SK-N-SH (cell line): ENCODE results near the gene NMNAT2. TPM values are rescaled to one million over a fixed set of nuclear protein-coding genes. Genes with fewer than 3 reads are reported as not detected.

Experiments used
- CTCF ChIA-PET: fragments of 300-600, 350-600 bp; formaldehyde crosslinking; extraction: SDS; loops from one replicate; lab custom pipeline; 2021; lab: Yijun Ruan, JAX
- POLR2A ChIA-PET: fragments of 350-600 bp; sonication (Branson Sonifier 250); formaldehyde crosslinking; extraction: SDS; loops from one replicate; lab custom pipeline; 2020; ENCODE audit warnings: antibody characterized with exemption, inconsistent platforms; lab: Yijun Ruan, JAX
- DNase-seq: peaks from one replicate; pipeline ENCODE4 v3.0.0; 2012
- H2AFZ ChIP-seq: fragments of 200-600 bp; sonication (generic); 2 replicates; pipeline ENCODE4 v1.8.1; 2016; ENCODE audit warnings: antibody characterized with exemption, mild to moderate bottlenecking, low read depth
- H3F3A ChIP-seq: fragments of 200-600 bp; sonication (generic); replicated peaks from 2 replicates; pipeline ENCODE3; 2016; ENCODE audit warnings: antibody characterized with exemption, mild to moderate bottlenecking; ENCODE audit not compliant: insufficient read depth
- H3K27ac ChIP-seq, 2 experiments: fragments of 200-500 bp in 1 of 2; fragments of 200-600 bp in 1 of 2; sonication (Bioruptor generic) in 1 of 2; sonication (generic), shearing (Covaris generic) in 1 of 2; 2 replicates each; pipeline versions ENCODE4 v1.5.1 to v1.6.1; 2014 to 2016; ENCODE audit warnings: low read depth in 2 of 2, inconsistent platforms in 1 of 2, low read length in 1 of 2, mild to moderate bottlenecking in 1 of 2, mixed read lengths in 1 of 2
- H3K27me3 ChIP-seq: fragments of 200-600 bp; sonication (generic), shearing (Covaris generic); 2 replicates; pipeline ENCODE4 v1.6.1; 2016; ENCODE audit warnings: mixed run types; ENCODE audit not compliant: insufficient read depth
- H3K36me3 ChIP-seq, 2 experiments: fragments of 200-500 bp in 1 of 2; fragments of 200-600 bp in 1 of 2; sonication (Bioruptor generic) in 1 of 2; sonication (generic) in 1 of 2; replicated peaks in 1 of 2; 2 replicates each; pipeline versions ENCODE3 to v1.5.1; 2014 to 2016; ENCODE audit warnings: low read length in 1 of 2, mild to moderate bottlenecking in 1 of 2; ENCODE audit not compliant: insufficient read depth in 2 of 2, control insufficient read depth in 1 of 2
- H3K4me1 ChIP-seq, 2 experiments: fragments of 200-500 bp in 1 of 2; fragments of 200-600 bp in 1 of 2; sonication (Bioruptor generic) in 1 of 2; sonication (generic), shearing (Covaris generic) in 1 of 2; 2 replicates each; pipeline versions ENCODE4 v1.5.1 to v1.6.1; 2014 to 2016; ENCODE audit warnings: low read depth in 1 of 2, low read length in 1 of 2, mixed run types in 1 of 2; ENCODE audit not compliant: insufficient read depth in 2 of 2, control insufficient read depth in 1 of 2
- H3K4me2 ChIP-seq: fragments of 200-600 bp; sonication (generic), shearing (Covaris generic); 2 replicates; pipeline ENCODE4 v1.6.1; 2017; ENCODE audit warnings: mixed run types
- H3K4me3 ChIP-seq, 2 experiments: fragments of 200-500 bp in 1 of 2; fragments of 200-600 bp in 1 of 2; sonication (Bioruptor generic) in 1 of 2; sonication (generic), shearing (Covaris generic) in 1 of 2; 2 replicates each; pipeline versions ENCODE4 v1.5.1 to v1.8.1; 2014 to 2016; ENCODE audit warnings: low read depth in 2 of 2, inconsistent platforms in 1 of 2, low read length in 1 of 2, mild to moderate bottlenecking in 1 of 2, mixed read lengths in 1 of 2, moderate library complexity in 1 of 2
- H3K79me2 ChIP-seq: fragments of 200-600 bp; sonication (generic); 2 replicates; pipeline ENCODE4 v1.8.1; 2017; ENCODE audit warnings: mild to moderate bottlenecking; ENCODE audit not compliant: insufficient read depth
- H3K9ac ChIP-seq: fragments of 200-600 bp; sonication (generic); 2 replicates; pipeline ENCODE4 v1.6.1; 2017; ENCODE audit warnings: mixed run types
- H3K9me2 ChIP-seq: fragments of 200-600 bp; sonication (generic); 2 replicates; pipeline ENCODE4 v1.6.1; 2017; ENCODE audit warnings: mixed run types
- H3K9me3 ChIP-seq: fragments of 200-600 bp; sonication (generic); 2 replicates; pipeline ENCODE4 v1.6.1; 2017; ENCODE audit warnings: mixed run types, mild to moderate bottlenecking, moderate library complexity
- H4K20me1 ChIP-seq: fragments of 200-600 bp; sonication (generic); 2 replicates; pipeline ENCODE4 v1.6.1; 2017; ENCODE audit warnings: mild to moderate bottlenecking, mixed run types; ENCODE audit not compliant: insufficient read depth
- CHD2 ChIP-seq: fragments of 150-350 bp; IDR thresholded peaks from 2 replicates; pipeline ENCODE4 v1.6.1; 2018; ENCODE audit warnings: low read length; ENCODE audit not compliant: partially characterized antibody
- EZH2phosphoT487 ChIP-seq: fragments of 200-600 bp; sonication (generic); IDR thresholded peaks from 2 replicates; pipeline ENCODE4 v1.6.1; 2017; ENCODE audit warnings: low read depth, mixed run types, mild to moderate bottlenecking, antibody characterized with exemption, moderate library complexity, borderline replicate concordance
- FOSL2 ChIP-seq: IDR thresholded peaks from 2 replicates; pipeline ENCODE4 v1.4.0; 2012; ENCODE audit warnings: low read depth, mild to moderate bottlenecking, moderate library complexity, borderline replicate concordance
- FOXJ3 ChIP-seq: sonication (generic); formaldehyde crosslinking; IDR thresholded peaks from 2 replicates; pipeline ENCODE4 v1.5.1; 2020; ENCODE audit warnings: mild to moderate bottlenecking, missing genetic modification reagents
- FOXM1 ChIP-seq: IDR thresholded peaks from 2 replicates; pipeline ENCODE4 v1.4.0; 2012; ENCODE audit warnings: low read depth, mild to moderate bottlenecking
- GABPA ChIP-seq: IDR thresholded peaks from 2 replicates; pipeline ENCODE4 v1.4.0; 2012; ENCODE audit warnings: low read depth, mild to moderate bottlenecking
- IRF3 ChIP-seq: fragments of 150-350 bp; IDR thresholded peaks from 2 replicates; pipeline ENCODE4 v1.6.1; 2016; ENCODE audit warnings: mild to moderate bottlenecking, low read depth, low read length
- JUND ChIP-seq: IDR thresholded peaks from 2 replicates; pipeline ENCODE4 v1.4.0; 2012
- MAX ChIP-seq: IDR thresholded peaks from 2 replicates; pipeline ENCODE4 v1.4.0; 2012; ENCODE audit warnings: low read depth
- MXI1 ChIP-seq: IDR thresholded peaks from 2 replicates; pipeline ENCODE4 v1.6.1; 2012; ENCODE audit warnings: mild to moderate bottlenecking, low read depth, low read length, improper control_type of control experiment
- NRF1 ChIP-seq: IDR thresholded peaks from 2 replicates; pipeline ENCODE4 v1.6.1; 2012; ENCODE audit warnings: low read depth, mild to moderate bottlenecking, low read length
- POLR2AphosphoS5 ChIP-seq: IDR thresholded peaks from 2 replicates; pipeline ENCODE4 v1.6.1; 2012; ENCODE audit warnings: low read depth, low read length
- REST ChIP-seq: IDR thresholded peaks from 2 replicates; pipeline ENCODE4 v1.6.1; 2012; ENCODE audit warnings: mild to moderate bottlenecking, low read depth, low read length, moderate library complexity
- RFX5 ChIP-seq: IDR thresholded peaks from 2 replicates; pipeline ENCODE4 v1.6.1; 2012; ENCODE audit warnings: mild to moderate bottlenecking, improper control_type of control experiment, low read length
- SIN3A ChIP-seq: IDR thresholded peaks from 2 replicates; pipeline ENCODE4 v1.6.1; 2012; ENCODE audit warnings: low read depth, mild to moderate bottlenecking, low read length, moderate library complexity, borderline replicate concordance
- SMC3 ChIP-seq: IDR thresholded peaks from 2 replicates; pipeline ENCODE4 v1.6.1; 2012; ENCODE audit warnings: low read depth, low read length, improper control_type of control experiment
- TAF1 ChIP-seq: IDR thresholded peaks from 2 replicates; pipeline ENCODE4 v1.6.1; 2012; ENCODE audit warnings: low read depth, mild to moderate bottlenecking, low read length, moderate library complexity, borderline replicate concordance
- TEAD4 ChIP-seq: IDR thresholded peaks from 2 replicates; pipeline ENCODE4 v1.4.0; 2012; ENCODE audit warnings: mild to moderate bottlenecking, borderline replicate concordance; ENCODE audit not compliant: insufficient read depth
- USF2 ChIP-seq: fragments of 150-350 bp; IDR thresholded peaks from 2 replicates; pipeline ENCODE4 v1.6.1; 2017; ENCODE audit warnings: antibody characterized with exemption, low read length, low read depth, borderline replicate concordance
- YY1 ChIP-seq: IDR thresholded peaks from 2 replicates; pipeline ENCODE4 v1.4.0; 2012; ENCODE audit warnings: low read depth, mild to moderate bottlenecking
- WGBS: methylation state at CpG from one replicate; pipeline ENCODE4 v1.1.6; 2017; ENCODE audit warnings: low lambda C conversion rate; 5-methylcytosine and 5-hydroxymethylcytosine counted together
- polyA plus RNA-seq, 3 experiments: library from polyadenylated mRNA; depleted of rRNA; stranded (reverse); fragments of >200 nt; gene quantifications; 2 replicates each; pipeline ENCODE4 v1.2.3, GENCODE V29; 2012

NMNAT2 gene
- polyA plus RNA-seq, 1 of the 3 experiments (the other 2 are of a cell fraction): 0.07 TPM

- Histone ChIP-seq H3F3A (no peaks in the 10 kb centered on the region), H3K9ac (no peak overlapping the region)
- TF ChIP-seq TEAD4 (no peak), POLR2AphosphoS5 (no peak), YY1 (no peak), RFX5 (no peak), IRF3 (no peak), FOXJ3 (CRISPR knock-in tag) (no peak), SIN3A (no peak), USF2 (no peak), EZH2phosphoT487 (no peak), MAX (no peak), MXI1 (no peak), REST (no peak), GABPA (no peak), FOXM1 (no peak), CHD2 (no peak), FOSL2 (no peak), TAF1 (no peak), NRF1 (no peak), JUND (no peak), SMC3 (no peak)
- TF ChIP-seq, all 33 proteins: peak for 0
- no peaks in the 10 kb centered on the region for H3K9me2 ChIP-seq
- no peak overlapping the region for H3K4me2 ChIP-seq
- no peak overlapping the region for H2AFZ ChIP-seq
- H3K4me1 ChIP-seq: peaks cover 0 to 3% of the 10 kb centered on the region in 2 experiments; a peak in 1 of 4 replicates
- CTCF ChIA-PET: no interaction called here
- H3K4me3 ChIP-seq: no peak overlapping the region
- no peaks in the 10 kb centered on the region for H3K79me2 ChIP-seq
- no peak overlapping the region for H3K27ac ChIP-seq
- POLR2A ChIA-PET: no interaction called here
- no peaks in the 10 kb centered on the region for H3K9me3 ChIP-seq
- no peaks in the 10 kb centered on the region for H4K20me1 ChIP-seq
- no peaks in the 10 kb centered on the region for H3K36me3 ChIP-seq
- no peaks in the 10 kb centered on the region for H3K27me3 ChIP-seq
- 69% methylated on average over 5 of the region's 5 CpGs for WGBS
- no peak for DNase-seq
These were observed 203.9 kb downstream of the NMNAT2 start for GRCh38 chr1:183214021-183214970.
